ENCODE data around the gene CD68. TPM values are rescaled to one million over a fixed set of nuclear protein-coding genes. Genes with fewer than 3 reads are reported as not detected.

Gene CD68
- total RNA-seq, 1 donor from 2014 or later: 1.2 TPM

DNA sequence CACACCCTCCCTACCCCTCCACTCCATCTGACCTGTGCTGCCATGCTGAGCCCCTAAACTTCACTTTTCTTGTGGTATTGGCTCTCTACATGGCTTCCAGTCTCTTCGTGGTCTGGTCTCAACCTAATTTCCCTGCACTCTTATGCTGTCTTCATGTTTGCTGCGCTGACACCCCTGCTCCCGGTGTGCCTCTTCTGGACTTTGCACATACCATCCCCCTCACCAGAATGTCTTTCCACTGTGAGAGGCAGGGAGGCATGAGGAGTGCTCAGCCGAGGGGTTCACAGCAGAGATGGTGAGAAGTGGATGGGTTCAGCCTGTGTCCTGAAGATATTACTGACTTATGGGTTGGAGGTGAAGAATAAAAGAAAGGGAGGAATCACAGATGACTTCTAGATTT is 28.0 kb upstream of the CD68 start:
- H3K4me3 Mint-ChIP-seq (ENCODE audit: unreplicated experiment): no peak overlapping the region
- peaks cover 6% of the 10 kb centered on the region for H3K36me3 Mint-ChIP-seq (ENCODE audit: low read depth)
- H3K27ac Mint-ChIP-seq (ENCODE audit: unreplicated experiment): no peak overlapping the region
- no peak for DNase-seq (ENCODE audit: low spot score)
- peaks cover 13% of the 10 kb centered on the region for H3K4me1 Mint-ChIP-seq (ENCODE audit: low read depth)
- H3K27me3 Mint-ChIP-seq (ENCODE audit: low read depth): no peaks in the 10 kb centered on the region
- TF ChIP-seq, protein P1, sequence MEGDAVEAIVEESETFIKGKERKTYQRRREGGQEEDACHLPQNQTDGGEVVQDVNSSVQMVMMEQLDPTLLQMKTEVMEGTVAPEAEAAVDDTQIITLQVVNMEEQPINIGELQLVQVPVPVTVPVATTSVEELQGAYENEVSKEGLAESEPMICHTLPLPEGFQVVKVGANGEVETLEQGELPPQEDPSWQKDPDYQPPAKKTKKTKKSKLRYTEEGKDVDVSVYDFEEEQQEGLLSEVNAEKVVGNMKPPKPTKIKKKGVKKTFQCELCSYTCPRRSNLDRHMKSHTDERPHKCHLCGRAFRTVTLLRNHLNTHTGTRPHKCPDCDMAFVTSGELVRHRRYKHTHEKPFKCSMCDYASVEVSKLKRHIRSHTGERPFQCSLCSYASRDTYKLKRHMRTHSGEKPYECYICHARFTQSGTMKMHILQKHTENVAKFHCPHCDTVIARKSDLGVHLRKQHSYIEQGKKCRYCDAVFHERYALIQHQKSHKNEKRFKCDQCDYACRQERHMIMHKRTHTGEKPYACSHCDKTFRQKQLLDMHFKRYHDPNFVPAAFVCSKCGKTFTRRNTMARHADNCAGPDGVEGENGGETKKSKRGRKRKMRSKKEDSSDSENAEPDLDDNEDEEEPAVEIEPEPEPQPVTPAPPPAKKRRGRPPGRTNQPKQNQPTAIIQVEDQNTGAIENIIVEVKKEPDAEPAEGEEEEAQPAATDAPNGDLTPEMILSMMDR (IDR thresholded peaks at IDR 0.05): no peak
- H3K9me3 Mint-ChIP-seq (ENCODE audit: low read depth): no peaks in the 10 kb centered on the region

DNA sequence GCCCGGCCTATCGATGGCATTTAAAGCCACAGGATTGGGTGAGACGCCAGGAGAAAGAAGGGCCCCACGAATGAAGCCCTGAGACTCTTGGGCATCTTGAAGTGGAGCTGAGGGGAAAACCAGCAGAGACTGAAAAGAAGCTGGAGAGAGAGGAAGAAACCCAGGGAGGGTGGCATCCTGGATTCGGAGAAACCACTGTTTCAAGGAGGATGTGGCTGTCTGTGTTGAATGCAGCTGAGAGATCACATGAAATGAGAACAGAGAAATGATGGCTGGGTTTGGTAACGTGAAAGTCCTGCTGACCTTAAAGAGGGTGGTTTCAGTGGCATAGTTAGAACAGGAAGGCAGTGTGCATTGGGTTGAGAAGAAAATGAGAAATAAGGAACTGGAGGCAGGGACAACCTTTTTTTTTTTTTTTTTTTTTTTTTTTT is 26.8 kb upstream of the CD68 start:
- DNase-seq (ENCODE audit: low spot score): no peak
- H3K27me3 Mint-ChIP-seq (ENCODE audit: low read depth): no peaks in the 10 kb centered on the region
- TF ChIP-seq, protein P1 (IDR thresholded peaks at IDR 0.05): no peak
- H3K36me3 Mint-ChIP-seq (ENCODE audit: low read depth): peaks cover 6% of the 10 kb centered on the region
- no peak overlapping the region for H3K4me3 Mint-ChIP-seq (ENCODE audit: unreplicated experiment)
- H3K27ac Mint-ChIP-seq (ENCODE audit: unreplicated experiment): no peak overlapping the region
- H3K9me3 Mint-ChIP-seq (ENCODE audit: low read depth): no peaks in the 10 kb centered on the region
- peaks cover 13% of the 10 kb centered on the region for H3K4me1 Mint-ChIP-seq (ENCODE audit: low read depth)

DNA sequence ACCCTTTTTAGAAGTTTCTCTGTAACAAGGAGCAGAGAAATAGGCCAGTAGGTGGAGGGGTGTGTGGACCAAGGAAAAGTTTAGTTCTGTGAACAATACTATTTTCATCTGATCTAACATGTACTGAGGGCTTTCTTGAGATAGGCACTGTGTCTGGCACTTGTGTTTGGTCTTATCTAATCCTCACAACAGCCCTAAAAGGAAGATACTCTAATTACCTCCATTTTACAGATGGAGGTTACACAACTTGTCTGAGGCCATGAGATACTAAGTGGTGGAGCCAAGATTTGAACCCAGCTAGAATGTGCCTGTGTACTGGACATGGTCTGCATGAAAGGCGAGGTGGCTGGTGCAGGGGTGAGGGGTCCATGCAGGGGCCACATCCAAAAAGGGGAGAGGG is 26.1 kb upstream of the CD68 start:
- H3K4me1 Mint-ChIP-seq (ENCODE audit: low read depth): peaks cover 17% of the 10 kb centered on the region
- no peak overlapping the region for H3K27ac Mint-ChIP-seq (ENCODE audit: unreplicated experiment)
- TF ChIP-seq, protein P1 (IDR thresholded peaks at IDR 0.05): no peak

DNA sequence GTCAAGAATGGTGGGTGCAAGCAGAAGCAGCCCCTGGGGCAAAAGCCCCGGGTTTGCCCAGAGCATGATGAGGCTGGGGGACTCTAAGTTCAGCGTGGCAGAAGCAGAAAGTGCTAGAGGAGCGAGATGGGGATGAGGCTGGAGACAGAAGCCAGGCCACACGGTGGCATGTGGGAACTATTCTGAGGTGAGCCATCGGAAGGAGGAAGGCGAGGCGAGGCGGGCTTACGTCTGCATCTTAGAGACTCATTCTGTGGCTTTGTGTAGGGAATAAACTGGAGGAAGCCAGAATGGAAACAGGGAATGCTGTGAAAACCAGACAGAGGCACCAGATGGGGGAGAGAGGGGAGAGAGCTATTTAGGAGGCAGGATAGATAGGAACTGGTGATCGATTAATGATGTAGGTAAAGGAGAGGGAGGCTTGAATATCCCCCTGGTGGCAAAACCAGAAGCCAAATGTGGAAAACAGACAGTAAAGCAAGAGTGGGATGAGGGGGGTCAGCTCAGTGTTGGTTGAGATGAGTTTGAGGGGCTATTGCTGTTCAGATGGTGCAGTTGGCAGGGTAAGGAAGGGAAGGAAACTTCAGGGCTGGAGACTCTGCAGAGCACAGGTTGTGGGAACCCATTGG is 24.0 kb upstream of the CD68 start:
- Mint-ChIP-seq H3K9me3 (ENCODE audit: low read depth) (no peaks in the 10 kb centered on the region), H3K27ac (ENCODE audit: unreplicated experiment) (no peak overlapping the region), H3K4me1 (ENCODE audit: low read depth) (peaks cover 19% of the 10 kb centered on the region), H3K27me3 (ENCODE audit: low read depth) (no peaks in the 10 kb centered on the region), H3K36me3 (ENCODE audit: low read depth) (peaks cover 6% of the 10 kb centered on the region), H3K4me3 (ENCODE audit: unreplicated experiment) (no peak overlapping the region)
- DNase-seq (ENCODE audit: low spot score): no peak
- TF ChIP-seq, protein P1 (IDR thresholded peaks at IDR 0.05): peak; percentile 42

More for the DNA sequence above, 26.1 kb upstream of the CD68 start:
- H3K9me3 Mint-ChIP-seq (ENCODE audit: low read depth): no peaks in the 10 kb centered on the region
- no peaks in the 10 kb centered on the region for H3K27me3 Mint-ChIP-seq (ENCODE audit: low read depth)
- no peak for DNase-seq (ENCODE audit: low spot score)
- peaks cover 6% of the 10 kb centered on the region for H3K36me3 Mint-ChIP-seq (ENCODE audit: low read depth)
- H3K4me3 Mint-ChIP-seq (ENCODE audit: unreplicated experiment): no peak overlapping the region

DNA sequence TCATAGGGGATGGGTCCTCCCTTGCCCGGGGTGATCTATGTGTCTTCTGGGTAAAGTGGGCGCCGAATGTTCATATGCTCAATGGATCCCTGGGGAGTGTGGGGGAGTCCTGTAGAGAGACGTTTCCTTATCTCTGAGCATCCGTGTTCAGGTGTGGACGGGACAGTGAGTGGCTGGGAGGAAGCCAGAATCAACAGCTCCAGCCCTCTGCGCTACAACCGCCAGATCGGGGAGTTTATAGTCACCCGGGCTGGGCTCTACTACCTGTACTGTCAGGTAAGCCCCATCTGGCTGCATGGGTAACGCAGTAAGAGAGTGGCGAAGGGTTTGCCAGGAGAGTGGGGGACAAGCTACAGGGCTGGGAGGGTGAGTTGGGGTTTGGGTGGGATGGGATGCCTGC is 22.8 kb upstream of the CD68 start:
- TF ChIP-seq, protein P1 (IDR thresholded peaks at IDR 0.05): no peak
- no peak overlapping the region for H3K4me3 Mint-ChIP-seq (ENCODE audit: unreplicated experiment)
- no peaks in the 10 kb centered on the region for H3K9me3 Mint-ChIP-seq (ENCODE audit: low read depth)
- no peak for DNase-seq (ENCODE audit: low spot score)
- H3K4me1 Mint-ChIP-seq (ENCODE audit: low read depth): peaks cover 24% of the 10 kb centered on the region
- peaks cover 2% of the 10 kb centered on the region for H3K36me3 Mint-ChIP-seq (ENCODE audit: low read depth)
- H3K27me3 Mint-ChIP-seq (ENCODE audit: low read depth): no peaks in the 10 kb centered on the region
- H3K27ac Mint-ChIP-seq (ENCODE audit: unreplicated experiment): no peak overlapping the region

Measured in chondrocyte (in vitro differentiated cells).